ENCODE results near the gene CKMT1B.
"Not testable (repeated sequence)": the region's sequence is repeated elsewhere in the genome, so short reads cannot be mapped to it uniquely, and the experiment has no call there.

- TF ChIP-seq EZH2phosphoT487 (IDR thresholded peaks at IDR 0.05; ENCODE audit: insufficient read depth, low read depth); EZH2 (IDR thresholded peaks at IDR 0.05; ENCODE audit: insufficient read depth, poor library complexity, severe bottlenecking): not testable (repeated sequence)
These were observed 19.2 kb upstream of the CKMT1B start for GRCh38 chr15:43574607-43575006.
